ENCODE data around the gene AP5S1. TPM values are rescaled to one million over a fixed set of nuclear protein-coding genes. Genes with fewer than 3 reads are reported as not detected.

The AP5S1 gene
- polyA plus RNA-seq, 1 donor (not counting 4 experiments of a cell fraction or from before 2014, with no cell fraction given), result 5.2 TPM

DNA sequence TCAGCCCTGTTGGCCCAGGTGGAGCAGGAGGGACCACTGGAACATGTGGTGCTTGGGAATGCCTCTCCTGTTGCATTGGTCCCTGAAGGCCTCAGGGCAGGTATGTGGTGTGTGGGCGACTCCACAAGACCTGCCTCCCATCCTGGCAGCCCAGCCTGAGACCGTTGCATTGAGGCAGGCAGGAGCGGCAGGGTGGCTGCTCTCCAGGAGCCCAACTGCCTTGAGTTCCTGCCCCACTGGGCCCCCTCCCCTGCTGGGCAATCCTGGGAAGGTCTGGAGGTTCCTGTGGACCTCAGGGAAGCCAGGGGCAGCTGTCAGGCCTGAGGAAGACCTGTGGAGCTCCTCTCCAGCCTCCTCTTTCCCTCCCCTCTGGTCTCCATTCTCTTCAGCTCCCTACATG, 46.1 kb downstream of the AP5S1 start:
- no peak for FAIRE-seq
- Histone ChIP-seq H3K4me1 (ENCODE audit: control insufficient read depth, extremely low read depth, insufficient read depth, low read length) (no peaks in the 10 kb centered on the region), H4K20me1 (ENCODE audit: control insufficient read depth, extremely low read depth, insufficient read depth, low read length) (no peaks in the 10 kb centered on the region), H3K4me2 (ENCODE audit: control insufficient read depth, extremely low read depth, insufficient read depth, low read depth, low read length) (no peak overlapping the region), H3K4me3 (ENCODE audit: control insufficient read depth in 2 of 3, extremely low read depth in 1 of 3, insufficient read depth in 2 of 3, low read depth in 1 of 3, low read length in 3 of 3) (no peak overlapping the region), H3K9ac (ENCODE audit: control insufficient read depth, extremely low read depth, insufficient read depth, low read length) (no peak overlapping the region), H3K36me3 (ENCODE audit: control insufficient read depth in 2 of 2, extremely low read depth in 1 of 2, insufficient read depth in 2 of 2, low read length in 2 of 2) (peaks cover 39 to 44% of the 10 kb centered on the region in 2 experiments), H2AFZ (ENCODE audit: control insufficient read depth, low read length) (no peak overlapping the region), H3K79me2 (ENCODE audit: control insufficient read depth, insufficient read depth, low read length) (no peaks in the 10 kb centered on the region), H3K27ac (ENCODE audit: control insufficient read depth, insufficient read depth, low read length) (no peak overlapping the region), H3K27me3 (ENCODE audit: control insufficient read depth, extremely low read depth, insufficient read depth, low read length) (no peaks in the 10 kb centered on the region), H3K9me3 (ENCODE audit: control insufficient read depth, low read depth, low read length) (no peaks in the 10 kb centered on the region), H3K9me1 (ENCODE audit: control insufficient read depth, extremely low read depth, insufficient read depth, low read length) (no peaks in the 10 kb centered on the region)
- dilution Hi-C loops (cut with MboI; ENCODE audit: extremely low pct_ligation_motif_present, low sequenced_read_pairs), result no loop called here
- no peak for TF ChIP-seq EZH2 (IDR thresholded peaks at IDR 0.05; ENCODE audit: low read length)
- DNase-seq (ENCODE audit: low read depth, low spot score), result no peak

- TF ChIP-seq, protein P1, sequence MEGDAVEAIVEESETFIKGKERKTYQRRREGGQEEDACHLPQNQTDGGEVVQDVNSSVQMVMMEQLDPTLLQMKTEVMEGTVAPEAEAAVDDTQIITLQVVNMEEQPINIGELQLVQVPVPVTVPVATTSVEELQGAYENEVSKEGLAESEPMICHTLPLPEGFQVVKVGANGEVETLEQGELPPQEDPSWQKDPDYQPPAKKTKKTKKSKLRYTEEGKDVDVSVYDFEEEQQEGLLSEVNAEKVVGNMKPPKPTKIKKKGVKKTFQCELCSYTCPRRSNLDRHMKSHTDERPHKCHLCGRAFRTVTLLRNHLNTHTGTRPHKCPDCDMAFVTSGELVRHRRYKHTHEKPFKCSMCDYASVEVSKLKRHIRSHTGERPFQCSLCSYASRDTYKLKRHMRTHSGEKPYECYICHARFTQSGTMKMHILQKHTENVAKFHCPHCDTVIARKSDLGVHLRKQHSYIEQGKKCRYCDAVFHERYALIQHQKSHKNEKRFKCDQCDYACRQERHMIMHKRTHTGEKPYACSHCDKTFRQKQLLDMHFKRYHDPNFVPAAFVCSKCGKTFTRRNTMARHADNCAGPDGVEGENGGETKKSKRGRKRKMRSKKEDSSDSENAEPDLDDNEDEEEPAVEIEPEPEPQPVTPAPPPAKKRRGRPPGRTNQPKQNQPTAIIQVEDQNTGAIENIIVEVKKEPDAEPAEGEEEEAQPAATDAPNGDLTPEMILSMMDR (optimal IDR thresholded peaks at IDR 0.05 in 1 of 3, IDR thresholded peaks at IDR 0.05 in 1 of 3, conservative IDR thresholded peaks at IDR 0.05 in 1 of 3; ENCODE audit: extremely low read depth in 1 of 3, insufficient read depth in 2 of 3, low read length in 3 of 3), result no peak
- no peak for TF ChIP-seq EZH2 (IDR thresholded peaks at IDR 0.05; ENCODE audit: low read length)
- Histone ChIP-seq H3K27ac (ENCODE audit: control insufficient read depth, insufficient read depth, low read length) (no peak overlapping the region), H3K9me1 (ENCODE audit: control insufficient read depth, extremely low read depth, insufficient read depth, low read length) (no peaks in the 10 kb centered on the region), H3K36me3 (ENCODE audit: control insufficient read depth in 2 of 2, extremely low read depth in 1 of 2, insufficient read depth in 2 of 2, low read length in 2 of 2) (peaks cover 32 to 36% of the 10 kb centered on the region in 2 experiments), H4K20me1 (ENCODE audit: control insufficient read depth, extremely low read depth, insufficient read depth, low read length) (no peaks in the 10 kb centered on the region), H3K9ac (ENCODE audit: control insufficient read depth, extremely low read depth, insufficient read depth, low read length) (no peak overlapping the region), H3K4me1 (ENCODE audit: control insufficient read depth, extremely low read depth, insufficient read depth, low read length) (no peaks in the 10 kb centered on the region), H3K4me3 (ENCODE audit: control insufficient read depth in 2 of 3, extremely low read depth in 1 of 3, insufficient read depth in 2 of 3, low read depth in 1 of 3, low read length in 3 of 3) (no peak overlapping the region), H2AFZ (ENCODE audit: control insufficient read depth, low read length) (no peak overlapping the region), H3K9me3 (ENCODE audit: control insufficient read depth, low read depth, low read length) (no peaks in the 10 kb centered on the region), H3K4me2 (ENCODE audit: control insufficient read depth, extremely low read depth, insufficient read depth, low read depth, low read length) (no peak overlapping the region), H3K27me3 (ENCODE audit: control insufficient read depth, extremely low read depth, insufficient read depth, low read length) (no peaks in the 10 kb centered on the region), H3K79me2 (ENCODE audit: control insufficient read depth, insufficient read depth, low read length) (no peaks in the 10 kb centered on the region)
- dilution Hi-C loops (cut with MboI; ENCODE audit: extremely low pct_ligation_motif_present, low sequenced_read_pairs), result no loop called here
- DNase-seq (ENCODE audit: low read depth, low spot score) (no peak), FAIRE-seq (no peak)
Measured at GRCh38 chr20:3867802-3868201, 47.5 kb downstream of the AP5S1 start.
